H1 (cell line): Measurements from ENCODE around the gene HPN. TPM values are rescaled to one million over a fixed set of nuclear protein-coding genes. Genes with fewer than 3 reads are reported as not detected.

Source experiments
- CREB1 ChIP-seq: IDR thresholded peaks from 2 replicates; pipeline ENCODE4 v1.6.1; 2012; ENCODE audit warnings: inconsistent platforms
- SAP30 ChIP-seq: fragments of 300-600 bp; sonication (generic); IDR thresholded peaks from 2 replicates; pipeline ENCODE4 v1.7.1; 2012; ENCODE audit warnings: low read length, moderate library complexity, mild to moderate bottlenecking, inconsistent platforms; ENCODE audit not compliant: insufficient read depth, insufficient replicate concordance
- polyA plus RNA-seq, 7 experiments: library from polyadenylated mRNA; depleted of rRNA in 3 of 7; stranded (reverse) in 5 of 7; unstranded in 2 of 7; fragments of >200 nt in 5 of 7; fragments of 200-250 nt in 2 of 7; gene quantifications; 1 replicate in 5 of 7; 2 replicates in 1 of 7; 4 replicates in 1 of 7; pipeline versions ENCODE4 v1.2.1 to v1.2.3, GENCODE V29; 2011 to 2013; ENCODE audit warnings: missing spikeins in 2 of 7, mixed read lengths in 2 of 7
- total RNA-seq: library from RNA; stranded (reverse); fragmentation: NEBNext Ultra II Directional; extraction: Animal tissue kit (Norgen Biotek cat#: 25700); gene quantifications from 2 replicates; pipeline ENCODE4 v1.2.1, GENCODE V29; 2021

Gene HPN
- total and polyA plus RNA-seq, 2 of the 8 experiments (the other 6 are each of a cell fraction or from before 2014, with no cell fraction given): 14.7 to 33.7 TPM

DNA sequence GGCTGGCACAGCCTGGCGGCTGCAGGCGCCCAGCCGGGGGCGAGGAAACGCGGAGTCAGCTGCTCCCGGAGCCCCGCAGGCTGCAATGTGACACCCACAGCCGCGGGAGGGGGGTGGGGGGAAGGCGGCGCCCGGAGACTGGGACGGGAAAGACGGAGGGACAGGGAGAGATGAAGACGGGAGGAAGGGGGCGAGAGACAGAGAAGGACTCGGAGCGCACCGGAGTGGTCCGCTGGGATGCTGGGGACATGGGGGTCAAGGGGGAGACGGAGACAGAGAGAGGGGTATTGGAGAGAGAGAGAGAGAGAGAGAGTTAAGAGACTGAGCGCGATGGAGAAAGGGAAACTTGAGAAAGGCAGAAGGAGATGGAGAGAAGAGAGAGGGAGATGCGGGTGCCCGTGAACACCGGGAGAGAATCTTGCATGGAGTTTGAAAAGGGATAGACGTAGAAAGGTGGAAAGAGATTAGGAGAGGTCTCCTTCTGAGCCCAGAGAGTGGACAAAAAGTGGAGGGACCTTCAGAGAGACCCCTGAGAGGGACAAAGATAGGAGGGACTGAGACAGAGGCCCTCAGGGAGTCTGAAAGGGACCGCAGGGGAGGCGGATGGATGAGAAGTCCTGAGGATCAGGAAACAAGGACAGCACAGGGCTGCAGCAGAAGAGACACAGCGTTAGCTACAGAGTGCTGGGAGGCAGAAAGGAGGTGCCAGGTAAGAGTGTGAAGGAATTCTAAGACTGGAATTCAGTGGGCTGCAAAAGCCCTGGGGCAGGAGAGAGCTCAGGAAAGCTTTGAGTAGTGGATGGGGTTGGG is 10.2 kb upstream of the HPN start (continued):
- TF ChIP-seq SAP30 (no peak), CREB1 (no peak)
